Glomerular visceral epithelial cell (primary cell): Measurements from ENCODE around the gene TUBB2B.
A peak's percentile ranks its signal among the peaks of the same experiment; 100 is the strongest.
"Not testable (repeated sequence)": the region's sequence is repeated elsewhere in the genome, so short reads cannot be mapped to it uniquely, and the experiment has no call there.

Experiments used
- DNase-seq: peaks from one replicate; pipeline ENCODE4 v3.0.0-alpha.2; 2016; ENCODE audit errors: extremely low spot score

Gene TUBB2B

GRCh38 chr6:3209114-3210023 is 18.1 kb downstream of the TUBB2B start:
- DNase-seq, result peak; percentile 97

- DNase-seq, result no peak
Measured at GRCh38 chr6:3208775-3209113, 18.7 kb downstream of the TUBB2B start.

DNA sequence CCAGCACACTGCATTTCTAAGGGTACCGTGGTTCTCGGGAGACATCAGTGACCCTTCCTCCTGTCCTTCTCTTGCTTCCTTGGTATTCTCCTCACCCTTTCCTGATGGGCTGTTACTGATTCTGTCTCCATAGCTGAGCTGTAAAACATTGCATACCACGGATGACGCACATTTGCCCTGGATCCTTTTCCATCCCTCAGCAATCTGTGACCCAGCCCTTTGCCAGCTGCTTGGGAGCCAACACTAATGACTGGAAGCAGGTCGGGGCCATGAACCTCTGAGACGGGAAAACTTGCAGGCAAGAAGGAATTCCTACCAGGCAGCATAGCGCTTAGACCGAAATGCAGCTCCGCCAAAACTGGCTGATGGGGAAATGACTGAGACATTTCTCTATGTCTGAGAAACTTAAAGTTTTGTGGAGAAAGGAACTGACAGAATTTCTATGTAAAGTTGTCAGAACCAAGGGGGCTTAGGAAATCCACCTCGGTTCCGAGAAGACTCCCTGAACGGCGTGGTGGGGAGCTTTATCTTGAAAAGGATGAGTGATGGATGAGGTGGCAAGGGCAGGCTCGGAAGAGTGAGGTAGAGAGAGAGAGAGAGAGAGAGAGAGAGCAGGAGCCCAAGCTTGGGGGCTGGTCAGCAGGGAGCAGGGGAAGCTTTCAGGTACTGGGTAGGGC is 19.2 kb downstream of the TUBB2B start:
- peak; percentile 38 for DNase-seq

GRCh38 chr6:3206339-3207015 is 21.0 kb downstream of the TUBB2B start:
- DNase-seq, result no peak

- peak; percentile 77 for DNase-seq
Measured at GRCh38 chr6:3205913-3206312, 21.5 kb downstream of the TUBB2B start.

DNA sequence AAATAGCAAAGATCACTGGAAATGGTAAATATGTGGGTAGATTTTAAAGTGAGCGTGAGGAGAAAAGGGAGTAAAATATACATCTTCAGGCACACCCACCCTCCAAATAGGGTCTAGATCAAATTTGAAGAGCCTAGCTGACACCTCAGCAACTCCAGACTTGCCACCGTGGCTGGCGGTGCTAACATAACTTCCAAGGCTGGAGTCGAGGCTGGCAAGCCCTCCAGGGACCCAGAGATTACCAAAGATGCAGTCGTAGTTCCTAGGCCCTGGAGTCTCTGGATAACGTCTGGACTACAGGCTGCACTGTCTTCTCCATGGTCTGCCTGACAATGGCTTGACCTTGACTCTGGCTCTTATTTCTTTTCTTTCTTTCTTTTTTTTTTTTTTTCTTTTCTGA is 22.5 kb downstream of the TUBB2B start:
- DNase-seq, result no peak

DNA sequence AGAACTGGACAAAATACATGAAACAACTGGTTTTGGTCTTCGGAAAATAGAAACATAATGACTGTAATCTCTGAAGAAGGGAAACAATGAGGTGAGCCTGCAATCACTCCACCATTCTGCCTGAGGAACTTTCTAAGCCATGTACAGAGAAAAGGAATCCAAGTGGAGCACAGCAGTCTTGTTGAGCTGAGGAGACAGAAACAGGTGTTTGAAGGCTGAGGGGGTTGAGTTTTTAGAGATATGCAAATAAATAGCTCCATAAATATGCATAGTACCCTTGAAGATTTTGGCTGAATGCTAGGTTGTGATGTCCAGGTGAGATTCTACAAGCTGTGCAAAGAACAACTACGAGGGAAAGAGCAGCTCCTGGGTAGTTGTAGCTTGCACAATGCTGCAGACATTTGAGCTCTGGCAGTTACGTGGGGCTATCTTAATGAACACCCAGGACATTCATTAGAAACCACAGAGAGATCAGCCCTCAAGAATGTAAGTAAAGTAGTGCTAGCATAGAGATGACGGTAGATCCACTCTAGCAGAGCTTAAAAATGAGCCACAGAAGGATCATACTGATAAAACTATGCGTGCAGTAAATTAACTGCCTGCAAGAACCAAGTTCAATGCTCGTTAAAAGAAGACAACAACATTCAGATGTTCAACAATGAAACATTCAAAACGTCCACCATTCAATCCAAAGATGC is 24.3 kb downstream of the TUBB2B start:
- peak; percentile 35 for DNase-seq

GRCh38 chr6:3201388-3201787 is 26.1 kb downstream of the TUBB2B start:
- no peak for DNase-seq

DNA sequence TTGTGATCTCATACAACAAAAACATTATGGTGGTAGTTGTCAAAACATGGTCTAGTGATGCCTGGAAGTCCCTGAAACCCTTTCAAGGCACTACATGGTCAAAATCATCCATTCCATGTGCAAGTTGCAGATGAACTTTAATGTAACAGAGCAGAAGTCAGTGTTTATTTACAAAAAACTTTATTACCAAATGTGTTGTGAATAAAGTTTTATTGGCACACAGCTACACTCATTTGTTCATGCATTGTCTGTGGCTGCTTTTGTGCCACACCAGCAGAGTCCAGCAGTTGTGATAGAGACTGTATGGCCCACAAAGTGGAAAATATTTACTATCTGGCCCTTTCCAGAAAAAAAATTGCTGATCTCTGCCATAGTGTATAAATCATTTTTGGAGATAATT is 26.8 kb downstream of the TUBB2B start:
- no peak for DNase-seq

DNA sequence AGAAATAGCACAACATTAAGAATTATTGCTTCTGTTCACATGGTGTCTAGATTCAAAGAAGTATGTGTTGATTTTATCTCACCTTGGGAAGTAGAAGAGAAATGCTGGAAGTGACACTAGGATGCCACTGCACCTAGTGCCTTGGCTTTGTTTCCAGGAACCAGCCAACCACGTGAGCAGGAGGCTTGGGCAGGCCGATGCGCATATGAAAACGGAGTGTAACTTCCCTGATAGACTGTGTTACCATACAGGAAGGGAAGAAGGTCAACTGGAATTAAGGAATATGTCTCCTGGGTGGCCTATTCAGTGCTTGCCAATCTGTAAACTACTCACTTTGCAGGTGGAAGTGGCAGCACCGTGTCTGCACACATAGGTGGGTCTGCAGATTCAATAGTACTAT is 28.1 kb downstream of the TUBB2B start:
- DNase-seq, result no peak

DNA sequence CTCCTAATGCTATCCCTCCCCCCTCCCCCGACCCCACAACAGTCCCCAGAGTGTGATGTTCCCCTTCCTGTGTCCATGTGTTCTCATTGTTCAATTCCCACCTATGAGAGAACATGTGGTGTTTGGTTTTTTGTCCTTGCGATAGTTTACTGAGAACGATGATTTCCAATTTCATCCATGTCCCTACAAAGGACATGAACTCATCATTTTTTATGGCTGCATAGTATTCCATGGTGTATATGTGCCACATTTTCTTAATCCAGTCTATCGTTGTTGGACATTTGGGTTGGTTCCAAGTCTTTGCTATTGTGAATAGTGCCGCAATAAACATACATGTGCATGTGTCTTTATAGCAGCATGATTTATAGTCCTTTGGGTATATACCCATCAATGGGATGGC is 29.7 kb downstream of the TUBB2B start:
- not testable (repeated sequence) for DNase-seq

GRCh38 chr6:3196770-3197169 is 30.7 kb downstream of the TUBB2B start:
- DNase-seq, result no peak

- DNase-seq, result no peak
Measured at GRCh38 chr6:3195695-3196497, 31.6 kb downstream of the TUBB2B start.

GRCh38 chr6:3195420-3195694 is 32.1 kb downstream of the TUBB2B start:
- no peak for DNase-seq

- no peak for DNase-seq
Measured at GRCh38 chr6:3194535-3195419, 32.7 kb downstream of the TUBB2B start.

GRCh38 chr6:3193102-3193849 is 34.2 kb downstream of the TUBB2B start:
- no peak for DNase-seq

DNA sequence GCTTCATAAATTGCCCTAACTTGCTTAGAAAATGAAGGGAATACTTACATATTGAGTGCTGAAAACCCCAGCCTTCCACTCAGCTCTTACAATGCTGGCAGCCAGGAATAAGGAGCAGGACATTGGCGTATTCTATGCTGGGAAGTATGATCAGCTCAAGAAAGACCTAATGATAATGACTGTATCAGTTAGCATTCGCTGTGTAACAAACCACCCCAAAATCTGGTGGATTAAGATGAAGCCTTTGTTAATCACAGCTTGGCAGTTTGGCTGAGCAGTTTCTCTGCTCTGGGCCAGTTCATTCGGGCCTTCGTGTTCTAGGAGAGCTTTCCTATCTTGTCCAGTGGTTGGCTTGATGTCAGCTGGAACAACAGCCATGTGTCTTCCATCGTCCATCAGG is 36.7 kb downstream of the TUBB2B start:
- DNase-seq, result no peak

DNA sequence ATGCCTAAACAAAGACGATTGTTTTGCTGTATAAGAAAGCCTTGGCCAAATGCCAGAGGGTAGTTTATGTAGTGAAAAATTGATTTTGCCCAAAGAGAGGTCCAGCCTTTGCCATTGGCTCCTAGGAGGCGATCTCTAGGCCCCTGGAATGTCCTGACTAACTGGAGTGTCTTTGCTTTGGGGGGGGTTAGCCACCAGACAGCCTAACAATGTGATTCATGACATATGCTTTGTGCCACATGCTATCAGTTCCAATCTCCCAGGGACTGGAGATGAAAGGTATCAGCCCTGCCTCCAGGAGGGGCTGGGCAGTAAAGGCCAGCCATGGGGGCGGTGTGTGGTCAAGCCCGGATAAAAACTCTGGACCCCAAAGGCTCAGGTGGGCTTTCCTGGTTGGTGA is 37.4 kb downstream of the TUBB2B start:
- no peak for DNase-seq

GRCh38 chr6:3189192-3189591 is 38.3 kb downstream of the TUBB2B start:
- DNase-seq, result not testable (repeated sequence)

DNA sequence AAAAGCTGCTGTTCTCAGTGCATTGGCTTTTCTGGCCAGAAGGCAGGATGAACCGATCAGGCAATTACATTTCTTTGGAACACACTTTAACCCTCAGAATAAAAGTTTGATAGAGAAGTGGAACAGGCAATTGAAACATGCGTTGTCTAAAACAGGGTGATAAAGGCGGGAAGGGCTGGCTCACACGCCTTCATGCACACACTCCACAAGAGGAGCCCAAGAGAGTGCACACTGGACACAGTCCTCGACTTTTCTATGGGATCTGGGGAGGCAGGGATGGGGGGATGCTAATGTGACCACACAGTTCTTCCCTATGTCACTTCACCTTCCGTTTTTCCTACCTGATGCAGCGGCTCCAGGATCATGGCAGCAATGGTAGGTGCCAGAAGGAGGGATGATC is 39.2 kb downstream of the TUBB2B start:
- DNase-seq, result no peak
